ENCODE measurements around the gene NFATC1.

NFATC1 gene

GRCh38 chr18:79395761-79396404 lies at the start of gene NFATC1:
Gene NFATC1, plus strand, starts transcription at chr18:79395930. Its CDS starts 295 bp downstream, at chr18:79396225.
- in situ Hi-C loops (cut with MboI; ENCODE audit: low pct_unique_long_range_greater_than_20kb, low sequenced_read_pairs, unreplicated experiment), result no loop called here
- peak; percentile 90 for DNase-seq (ENCODE audit: low spot score)
- no peak for TF ChIP-seq CTCF (IDR thresholded peaks at IDR 0.05; ENCODE audit: extremely low read depth, insufficient read depth, missing control alignments)

GRCh38 chr18:79345981-79346380 lies 49.7 kb upstream of the NFATC1 start:
- no peak for TF ChIP-seq CTCF (IDR thresholded peaks at IDR 0.05; ENCODE audit: extremely low read depth, insufficient read depth, missing control alignments)
- no peak for DNase-seq (ENCODE audit: low spot score)
- in situ Hi-C loops (cut with MboI; ENCODE audit: low pct_unique_long_range_greater_than_20kb, low sequenced_read_pairs, unreplicated experiment), result no loop called here

- TF ChIP-seq CTCF (IDR thresholded peaks at IDR 0.05; ENCODE audit: extremely low read depth, insufficient read depth, missing control alignments), result no peak
- no peak for DNase-seq (ENCODE audit: low spot score)
- in situ Hi-C loops (cut with MboI; ENCODE audit: low pct_unique_long_range_greater_than_20kb, low sequenced_read_pairs, unreplicated experiment), result no loop called here
These were observed 47.7 kb upstream of the NFATC1 start for GRCh38 chr18:79348066-79348465.

- in situ Hi-C loops (cut with MboI; ENCODE audit: low pct_unique_long_range_greater_than_20kb, low sequenced_read_pairs, unreplicated experiment), result no loop called here
- no peak for TF ChIP-seq CTCF (IDR thresholded peaks at IDR 0.05; ENCODE audit: extremely low read depth, insufficient read depth, missing control alignments)
- DNase-seq (ENCODE audit: low spot score), result no peak
These were observed 43.3 kb upstream of the NFATC1 start for GRCh38 chr18:79352432-79352831.

- in situ Hi-C loops (cut with MboI; ENCODE audit: low pct_unique_long_range_greater_than_20kb, low sequenced_read_pairs, unreplicated experiment), result no loop called here
- TF ChIP-seq CTCF (IDR thresholded peaks at IDR 0.05; ENCODE audit: extremely low read depth, insufficient read depth, missing control alignments), result peak; percentile 18
- no peak for DNase-seq (ENCODE audit: low spot score)
These were observed 42.5 kb upstream of the NFATC1 start for GRCh38 chr18:79353267-79353666.

- in situ Hi-C loops (cut with MboI; ENCODE audit: low pct_unique_long_range_greater_than_20kb, low sequenced_read_pairs, unreplicated experiment), result no loop called here
- DNase-seq (ENCODE audit: low spot score), result no peak
- TF ChIP-seq CTCF (IDR thresholded peaks at IDR 0.05; ENCODE audit: extremely low read depth, insufficient read depth, missing control alignments), result no peak
These were observed 41.4 kb upstream of the NFATC1 start for GRCh38 chr18:79354350-79354749.
